SU-DHL-6 (cell line): ENCODE measurements around the gene POMGNT2.
"Not testable (repeated sequence)": the region's sequence is repeated elsewhere in the genome, so short reads cannot be mapped to it uniquely, and the experiment has no call there.

Source experiments
- H2AFZ ChIP-seq: fragments of 200-600 bp; sonication (generic); 2 replicates; pipeline ENCODE4 v1.6.1; 2014; ENCODE audit warnings: low read depth, mild to moderate bottlenecking, moderate library complexity, mixed read lengths, antibody characterized with exemption, low read length; ENCODE audit not compliant: severe bottlenecking
- H3F3A ChIP-seq: fragments of 200-600 bp; shearing (Covaris generic); 2 replicates; pipeline ENCODE4 v1.6.0; 2016; ENCODE audit warnings: antibody characterized with exemption, mild to moderate bottlenecking; ENCODE audit not compliant: insufficient read depth
- H3K27ac ChIP-seq: fragments of 200-600 bp; sonication (generic); 2 replicates; pipeline ENCODE4 v1.5.1; 2016; ENCODE audit warnings: low read depth, mild to moderate bottlenecking, low read length, moderate library complexity, mixed read lengths
- H3K27me3 ChIP-seq: fragments of 200-600 bp; sonication (generic), shearing (Covaris generic); 2 replicates; pipeline ENCODE4 v1.6.0; 2014; ENCODE audit warnings: mild to moderate bottlenecking, low read length
- H3K36me3 ChIP-seq: fragments of 200-600 bp; sonication (generic); 2 replicates; pipeline ENCODE4 v1.6.1; 2014; ENCODE audit warnings: mild to moderate bottlenecking, low read length, mixed read lengths
- H3K4me2 ChIP-seq: fragments of 300-600, 200-600 bp; shearing (Covaris generic), sonication (generic); 2 replicates; pipeline ENCODE4 v1.6.0; 2014; ENCODE audit warnings: low read length, low read depth, mild to moderate bottlenecking; ENCODE audit not compliant: poor library complexity, severe bottlenecking
- H3K4me3 ChIP-seq: fragments of 200-600 bp; sonication (generic); 2 replicates; pipeline ENCODE4 v1.5.1; 2014; ENCODE audit warnings: antibody characterized with exemption, low read length, mild to moderate bottlenecking, mixed read lengths; ENCODE audit not compliant: insufficient read depth, poor library complexity, severe bottlenecking
- H3K79me2 ChIP-seq: fragments of 200-600 bp; sonication (generic); 2 replicates; pipeline ENCODE4 v1.6.1; 2014; ENCODE audit warnings: mild to moderate bottlenecking, low read length, moderate library complexity; ENCODE audit not compliant: insufficient read depth
- H3K9ac ChIP-seq: fragments of 200-600 bp; sonication (generic); 2 replicates; pipeline ENCODE4 v1.7.0; 2014; ENCODE audit warnings: mild to moderate bottlenecking, low read length
- H3K9me2 ChIP-seq: fragments of 200-600 bp; sonication (generic); replicated peaks from 2 replicates; pipeline ENCODE4 v1.6.1; 2014; ENCODE audit warnings: low read length; ENCODE audit not compliant: insufficient read depth
- H3K9me3 ChIP-seq: fragments of 200-600 bp; sonication (generic); 2 replicates; pipeline ENCODE4 v1.6.1; 2014; ENCODE audit warnings: low read length, mixed read lengths; ENCODE audit not compliant: insufficient read depth
- H4K20me1 ChIP-seq: fragments of 200-600 bp; sonication (generic); 2 replicates; pipeline ENCODE4 v1.6.1; 2014; ENCODE audit warnings: low read depth, mild to moderate bottlenecking, antibody characterized with exemption, low read length, moderate library complexity, mixed read lengths
- CTCF ChIP-seq: fragments of 200-600 bp; sonication (generic); IDR thresholded peaks from one replicate; pipeline ENCODE4 v1.5.1; 2017; ENCODE audit warnings: antibody characterized with exemption, mild to moderate bottlenecking, low read length, moderate library complexity; ENCODE audit not compliant: insufficient read depth, poor library complexity, severe bottlenecking
- EZH2phosphoT487 ChIP-seq: fragments of 200-600 bp; sonication (generic), shearing (Covaris generic); conservative IDR thresholded peaks from 2 replicates; pipeline ENCODE4 v1.6.1; 2018; ENCODE audit warnings: mild to moderate bottlenecking, antibody characterized with exemption, low read length, moderate library complexity, mixed read lengths

POMGNT2 gene

GRCh38 chr3:43072361-43072760, 33.5 kb downstream of the POMGNT2 start:
- H3K79me2 ChIP-seq: no peaks in the 10 kb centered on the region
- no peaks in the 10 kb centered on the region for H3K27me3 ChIP-seq
- H3K27ac ChIP-seq: no peak overlapping the region
- H3K4me2 ChIP-seq: no peak overlapping the region
- H3K9ac ChIP-seq: no peak overlapping the region
- H3F3A ChIP-seq: no peaks in the 10 kb centered on the region
- H4K20me1 ChIP-seq: no peaks in the 10 kb centered on the region
- H3K9me2 ChIP-seq: no peaks in the 10 kb centered on the region
- H3K9me3 ChIP-seq: no peaks in the 10 kb centered on the region
- H2AFZ ChIP-seq: no peak overlapping the region
- H3K4me3 ChIP-seq: no peak overlapping the region
- H3K36me3 ChIP-seq: no peaks in the 10 kb centered on the region
- TF ChIP-seq EZH2phosphoT487: no peak
- TF ChIP-seq CTCF: no peak

DNA sequence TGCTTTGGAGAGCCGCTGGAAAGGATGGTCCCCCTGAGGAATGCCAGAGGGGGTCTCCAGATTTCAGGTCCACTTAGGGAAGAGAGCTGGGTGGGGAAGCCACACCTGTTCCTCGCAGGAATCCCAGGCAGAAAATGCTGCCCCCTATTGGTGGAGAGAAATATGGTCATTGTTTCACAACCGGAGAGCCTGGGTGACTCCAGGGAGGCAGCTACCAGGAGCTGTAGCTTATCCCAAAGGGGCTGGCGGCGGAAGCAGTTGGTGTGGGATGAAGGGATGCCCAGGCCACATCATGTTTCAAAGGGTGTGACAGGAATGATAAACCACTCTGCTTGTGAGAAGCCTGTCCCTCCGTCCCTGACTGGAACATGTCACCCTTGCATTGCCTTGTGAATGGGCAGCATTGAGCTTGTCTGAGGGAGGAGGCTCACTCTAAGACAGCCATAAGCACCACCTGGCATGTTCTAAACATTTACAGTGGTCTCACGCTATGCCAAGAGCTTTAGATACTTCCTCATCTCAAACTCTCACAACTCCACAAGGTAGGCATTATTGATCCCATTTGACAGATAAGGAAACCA, 34.5 kb downstream of the POMGNT2 start:
- no peaks in the 10 kb centered on the region for H3K79me2 ChIP-seq
- H3K9me3 ChIP-seq: no peaks in the 10 kb centered on the region
- no peak overlapping the region for H3K27ac ChIP-seq
- no peaks in the 10 kb centered on the region for H3K27me3 ChIP-seq
- H4K20me1 ChIP-seq: no peaks in the 10 kb centered on the region
- no peaks in the 10 kb centered on the region for H3F3A ChIP-seq
- H3K36me3 ChIP-seq: no peaks in the 10 kb centered on the region
- H3K4me2 ChIP-seq: no peak overlapping the region
- TF ChIP-seq CTCF (peak; percentile 59), EZH2phosphoT487 (no peak)
- H2AFZ ChIP-seq: no peak overlapping the region
- no peaks in the 10 kb centered on the region for H3K9me2 ChIP-seq
- H3K4me3 ChIP-seq: no peak overlapping the region
- H3K9ac ChIP-seq: no peak overlapping the region

- H3K9me3 ChIP-seq, H3K4me3 ChIP-seq, H3K9me2 ChIP-seq, H3K4me2 ChIP-seq, H2AFZ ChIP-seq, H4K20me1 ChIP-seq, H3F3A ChIP-seq, H3K27ac ChIP-seq, H3K27me3 ChIP-seq, H3K36me3 ChIP-seq, H3K9ac ChIP-seq, H3K79me2 ChIP-seq: not testable (repeated sequence)
These were observed 35.2 kb downstream of the POMGNT2 start for GRCh38 chr3:43070670-43071069.

DNA sequence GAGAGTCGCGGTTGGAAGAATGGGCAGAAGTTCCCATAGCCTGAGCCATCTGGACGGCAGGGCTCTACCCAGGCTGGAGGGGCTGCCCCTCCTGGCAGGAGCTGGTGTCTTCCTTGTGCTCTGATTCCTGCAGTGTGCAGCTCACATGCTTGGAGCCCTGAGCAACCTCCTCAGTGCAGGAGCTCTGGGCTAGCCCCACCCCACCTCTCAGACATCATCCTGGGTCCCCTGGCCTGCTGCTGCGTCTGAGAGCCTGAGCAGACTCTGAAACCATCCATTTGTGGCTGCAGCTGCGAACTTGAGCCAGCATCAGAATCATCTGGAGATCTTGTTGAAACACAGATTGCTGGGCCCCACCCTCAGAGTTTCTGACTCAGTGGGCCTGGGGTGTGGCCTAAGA, 42.8 kb downstream of the POMGNT2 start:
- no peaks in the 10 kb centered on the region for H3K36me3 ChIP-seq
- no peak overlapping the region for H3K27ac ChIP-seq

More for the DNA sequence above, 42.8 kb downstream of the POMGNT2 start:
- H3K4me3 ChIP-seq: no peak overlapping the region
- H3K4me2 ChIP-seq: no peak overlapping the region
- no peaks in the 10 kb centered on the region for H3K9me3 ChIP-seq
- no peaks in the 10 kb centered on the region for H4K20me1 ChIP-seq
- no peak for TF ChIP-seq CTCF
- no peak for TF ChIP-seq EZH2phosphoT487
- no peaks in the 10 kb centered on the region for H3K79me2 ChIP-seq
- H2AFZ ChIP-seq: no peak overlapping the region
- no peak overlapping the region for H3K9ac ChIP-seq
- H3K9me2 ChIP-seq: no peaks in the 10 kb centered on the region
- H3F3A ChIP-seq: no peaks in the 10 kb centered on the region
- no peaks in the 10 kb centered on the region for H3K27me3 ChIP-seq
